PC-9 (cell line): ENCODE measurements around the gene MICAL2. TPM values are rescaled to one million over a fixed set of nuclear protein-coding genes. Genes with fewer than 3 reads are reported as not detected.

Source experiments
- BruUV-seq: library from RNA; stranded (reverse); fragments of 400-500 nt; replicated peaks from 2 replicates; lab custom pipeline; 2021; lab: Mats Ljungman, UMichigan
- CTCF ChIA-PET: fragments of 300-600 bp; sonication (Branson Sonifier 250); formaldehyde crosslinking; loops from one replicate; lab custom pipeline; 2022; ENCODE audit warnings: antibody characterized with exemption; lab: Charles Lee
- POLR2A ChIA-PET: fragments of 300-600 bp; sonication (Branson Sonifier 250); formaldehyde crosslinking; loops from one replicate; lab custom pipeline; 2022; ENCODE audit warnings: antibody characterized with exemption; ENCODE audit not compliant: unreplicated experiment; lab: Charles Lee
- DNase-seq, 2 experiments: peaks; one replicate each; pipeline versions ENCODE4 v3.0.0 to v3.0.0-alpha.2; 2015 to 2022; ENCODE audit warnings: mixed read lengths in 1 of 2
- H2AFZ ChIP-seq: fragments of 200-600 bp; sonication (generic); 2 replicates; pipeline ENCODE4 v1.8.1; 2017; ENCODE audit warnings: antibody characterized with exemption
- H3F3A ChIP-seq: fragments of 200-600 bp; sonication (generic); 2 replicates; pipeline ENCODE4 v1.8.1; 2017; ENCODE audit warnings: antibody characterized with exemption, mild to moderate bottlenecking, low read depth; ENCODE audit not compliant: insufficient read depth
- H3K27ac ChIP-seq: fragments of 200-600 bp; sonication (generic); 2 replicates; pipeline ENCODE4 v1.6.1; 2016; ENCODE audit warnings: mixed run types
- H3K27me3 ChIP-seq: fragments of 200-600 bp; sonication (generic); 2 replicates; pipeline ENCODE4 v1.6.1; 2016; ENCODE audit warnings: low read depth, mixed run types; ENCODE audit not compliant: insufficient read depth
- H3K36me3 ChIP-seq: fragments of 200-600 bp; sonication (generic); 2 replicates; pipeline ENCODE4 v1.6.1; 2016; ENCODE audit warnings: low read depth, mixed run types
- H3K4me1 ChIP-seq: fragments of 200-600 bp; sonication (generic); replicated peaks from 2 replicates; pipeline ENCODE4 v1.6.1; 2016; ENCODE audit warnings: mixed run types; ENCODE audit not compliant: insufficient read depth
- H3K4me2 ChIP-seq: fragments of 200-600 bp; sonication (generic); 2 replicates; pipeline ENCODE4 v1.6.1; 2017; ENCODE audit warnings: mixed run types
- H3K4me3 ChIP-seq: fragments of 200-600 bp; sonication (generic); 2 replicates; pipeline ENCODE4 v1.6.1; 2016; ENCODE audit warnings: mixed run types
- H3K79me2 ChIP-seq: fragments of 200-600 bp; sonication (generic); 2 replicates; pipeline ENCODE4 v1.6.1; 2017; ENCODE audit warnings: low read depth, mixed run types
- H3K9me2 ChIP-seq: fragments of 200-600 bp; sonication (generic); 2 replicates; pipeline ENCODE4 v1.8.1; 2017; ENCODE audit warnings: mild to moderate bottlenecking; ENCODE audit not compliant: insufficient read depth
- H3K9me3 ChIP-seq: fragments of 200-600 bp; sonication (generic); 2 replicates; pipeline ENCODE4 v1.8.1; 2016; ENCODE audit warnings: low read depth; ENCODE audit not compliant: insufficient read depth
- H4K20me1 ChIP-seq: fragments of 200-600 bp; sonication (generic); 2 replicates; pipeline ENCODE4 v1.8.1; 2017; ENCODE audit not compliant: insufficient read depth
- CTCF ChIP-seq: fragments of 200-600 bp; sonication (generic); conservative IDR thresholded peaks from 2 replicates; pipeline ENCODE4 v1.6.1; 2017; ENCODE audit warnings: mixed run types, antibody characterized with exemption, mild to moderate bottlenecking, moderate library complexity
- EZH2 ChIP-seq: fragments of 200-600 bp; sonication (generic); IDR thresholded peaks from 2 replicates; pipeline ENCODE4 v1.8.0; 2017; ENCODE audit warnings: antibody characterized with exemption, low read depth
- intact Hi-C: fragments of 100-400 bp; cut with micrococcal nuclease; formaldehyde crosslinking; loops from one replicate; pipeline ENCODE4 v1.10.0; 2022; ENCODE audit not compliant: unreplicated experiment
- total RNA-seq: library from RNA; stranded (reverse); gene quantifications from 2 replicates; pipeline ENCODE4 v1.2.3, GENCODE V29; 2021

The MICAL2 gene
- total RNA-seq, 1 experiment from 2014 or later: 32.4 TPM

- ChIA-PET POLR2A (interaction anchor here (0.6 kb wide), 1 partner anchor 1393 kb away, joined by 7 read pairs; no protein-coding TSS in a partner anchor), CTCF (no interaction called here)
- Histone ChIP-seq H3F3A (peaks cover 17% of the 10 kb centered on the region; the same call in 1 of the 2 replicates), H3K4me2 (peak overlapping the region; percentile 73), H3K27me3 (no peaks in the 10 kb centered on the region), H3K4me1 (peaks cover 58% of the 10 kb centered on the region), H2AFZ (no peak overlapping the region), H4K20me1 (no peaks in the 10 kb centered on the region), H3K27ac (no peak overlapping the region), H3K36me3 (no peaks in the 10 kb centered on the region; the same call in 1 of the 2 replicates), H3K9me3 (no peaks in the 10 kb centered on the region), H3K9me2 (no peaks in the 10 kb centered on the region), H3K79me2 (peaks cover 5% of the 10 kb centered on the region; the same call in 1 of the 2 replicates), H3K4me3 (no peak overlapping the region)
- no TSS peak for BruUV-seq
- no peak for DNase-seq
- TF ChIP-seq EZH2 (no peak), CTCF (no peak)
- intact Hi-C loops: loop anchor here (1.0 to 5.0 kb wide), 4 partner anchors 21 to 178 kb away; no protein-coding TSS in a partner anchor
Measured at GRCh38 chr11:12245091-12245490, 134.7 kb downstream of the MICAL2 start.

- peaks cover 9% of the 10 kb centered on the region; the same call in 1 of the 2 replicates for H3K79me2 ChIP-seq
- BruUV-seq: no TSS peak
- peaks cover 17% of the 10 kb centered on the region; the same call in 1 of the 2 replicates for H3F3A ChIP-seq
- DNase-seq: peak; percentile 70 to 84
- no peaks in the 10 kb centered on the region for H4K20me1 ChIP-seq
- no peak for TF ChIP-seq EZH2
- no peak for TF ChIP-seq CTCF
- peak overlapping the region; percentile 35 for H3K27ac ChIP-seq
- no peaks in the 10 kb centered on the region for H3K9me2 ChIP-seq
- H3K4me2 ChIP-seq: peak overlapping the region; percentile 73
- peaks cover 62% of the 10 kb centered on the region for H3K4me1 ChIP-seq
- no peaks in the 10 kb centered on the region for H3K9me3 ChIP-seq
- no peaks in the 10 kb centered on the region; the same call in 1 of the 2 replicates for H3K36me3 ChIP-seq
- no peak overlapping the region for H3K4me3 ChIP-seq
- no peaks in the 10 kb centered on the region for H3K27me3 ChIP-seq
- ChIA-PET CTCF (no interaction called here), POLR2A (interaction anchor here (0.6 to 0.7 kb wide), 2 partner anchors 380 to 1393 kb away, joined by 5 to 7 read pairs; no protein-coding TSS in a partner anchor)
- intact Hi-C loops: loop anchor here (1.0 to 5.0 kb wide), 4 partner anchors 21 to 178 kb away; no protein-coding TSS in a partner anchor
- no peak overlapping the region for H2AFZ ChIP-seq
Measured at GRCh38 chr11:12245549-12246016, 135.2 kb downstream of the MICAL2 start.

DNA sequence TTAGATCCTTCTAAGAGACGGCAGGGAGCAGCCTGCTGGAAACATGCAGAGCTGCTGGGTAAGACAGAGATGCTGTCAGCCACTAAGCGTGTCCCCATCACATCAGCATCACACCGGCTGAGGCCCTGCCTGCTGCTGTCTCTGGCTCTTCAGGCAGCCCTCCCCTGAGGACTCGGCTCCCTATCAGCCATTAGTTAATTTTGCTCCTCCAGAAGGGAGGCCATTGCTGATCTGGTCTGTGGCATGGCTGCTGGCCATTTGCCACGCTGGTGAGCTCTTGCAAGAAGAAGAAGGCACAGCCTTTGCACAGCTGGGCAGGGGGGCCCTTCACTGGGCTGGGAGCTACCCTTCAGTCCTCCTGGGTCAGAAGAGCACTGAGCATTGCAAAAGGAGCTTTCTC lies 135.8 kb downstream of the MICAL2 start:
- DNase-seq: no peak
- Histone ChIP-seq H3K36me3 (no peaks in the 10 kb centered on the region; the same call in 1 of the 2 replicates), H3K9me3 (no peaks in the 10 kb centered on the region), H3K4me1 (peaks cover 62% of the 10 kb centered on the region), H3K9me2 (no peaks in the 10 kb centered on the region), H2AFZ (no peak overlapping the region), H3F3A (peaks cover 17% of the 10 kb centered on the region; the same call in 1 of the 2 replicates), H3K79me2 (peaks cover 11% of the 10 kb centered on the region; the same call in 1 of the 2 replicates), H4K20me1 (no peaks in the 10 kb centered on the region), H3K27me3 (no peaks in the 10 kb centered on the region), H3K4me3 (no peak overlapping the region), H3K4me2 (peak overlapping the region; percentile 73), H3K27ac (peak overlapping the region; percentile 35)
- BruUV-seq: no TSS peak
- no peak for TF ChIP-seq CTCF
- TF ChIP-seq EZH2: no peak
- CTCF ChIA-PET: interaction anchor here (0.6 kb wide), 1 partner anchor 77 kb away, joined by 3 read pairs; no protein-coding TSS in a partner anchor
- POLR2A ChIA-PET: interaction anchor here (0.7 kb wide), 1 partner anchor 380 kb away, joined by 5 read pairs; no protein-coding TSS in a partner anchor
- intact Hi-C loops: loop anchor here (5.0 kb wide), 3 partner anchors 36 to 179 kb away; no protein-coding TSS in a partner anchor
